OCI-LY7 (cell line): ENCODE results near the gene RIN3. TPM values are rescaled to one million over a fixed set of nuclear protein-coding genes. Genes with fewer than 3 reads are reported as not detected.

Experiments used
- BruUV-seq: library from RNA; stranded (reverse); fragments of 400-500 nt; replicated peaks from 2 replicates; lab custom pipeline; 2021; lab: Mats Ljungman, UMichigan
- CTCF ChIA-PET: fragments of 300-600 bp; sonication (Branson Sonifier 250); formaldehyde crosslinking; loops from one replicate; lab custom pipeline; 2022; ENCODE audit warnings: antibody characterized with exemption; ENCODE audit not compliant: unreplicated experiment; lab: Charles Lee
- POLR2A ChIA-PET: fragments of 300-600 bp; sonication (Branson Sonifier 250); formaldehyde crosslinking; loops from one replicate; lab custom pipeline; 2022; ENCODE audit warnings: antibody characterized with exemption; lab: Charles Lee
- DNase-seq: peaks from one replicate; pipeline ENCODE4 v3.0.0-alpha.2; 2015; ENCODE audit warnings: low spot score
- H2AFZ ChIP-seq: fragments of 200-600 bp; sonication (generic), shearing (Covaris generic); 2 replicates; pipeline ENCODE4 v1.6.1; 2014; ENCODE audit warnings: mild to moderate bottlenecking, antibody characterized with exemption, low read length, moderate library complexity
- H3K27ac ChIP-seq: fragments of 200-600 bp; sonication (generic); 2 replicates; pipeline ENCODE4 v1.5.1; 2014; ENCODE audit warnings: mixed run types, low read depth, mild to moderate bottlenecking, moderate library complexity, low read length, inconsistent platforms; ENCODE audit not compliant: poor library complexity, severe bottlenecking
- H3K36me3 ChIP-seq: fragments of 200-600 bp; sonication (generic); 2 replicates; pipeline ENCODE4 v1.6.1; 2014; ENCODE audit warnings: mild to moderate bottlenecking, antibody characterized with exemption, low read length, moderate library complexity, mixed read lengths; ENCODE audit not compliant: insufficient read depth
- H3K4me1 ChIP-seq: fragments of 200-600 bp; sonication (generic); 2 replicates; pipeline ENCODE4 v1.5.1; 2014; ENCODE audit warnings: mild to moderate bottlenecking, low read length; ENCODE audit not compliant: insufficient read depth, poor library complexity, severe bottlenecking
- H3K4me2 ChIP-seq: fragments of 200-600 bp; sonication (generic); 2 replicates; pipeline ENCODE4 v1.6.1; 2014; ENCODE audit warnings: mild to moderate bottlenecking, low read length
- H3K4me3 ChIP-seq: fragments of 200-600 bp; sonication (generic); 2 replicates; pipeline ENCODE4 v1.5.1; 2014; ENCODE audit warnings: mild to moderate bottlenecking, low read depth, low read length; ENCODE audit not compliant: poor library complexity, severe bottlenecking
- H3K79me2 ChIP-seq: fragments of 200-600 bp; sonication (generic); 2 replicates; pipeline ENCODE4 v1.6.1; 2016; ENCODE audit warnings: low read depth, mild to moderate bottlenecking, low read length, moderate library complexity, mixed read lengths; ENCODE audit not compliant: insufficient read depth
- H3K9me2 ChIP-seq: fragments of 200-600 bp; sonication (generic); 2 replicates; pipeline ENCODE4 v1.6.1; 2016; ENCODE audit warnings: mild to moderate bottlenecking, low read length, mixed read lengths; ENCODE audit not compliant: insufficient read depth
- H3K9me3 ChIP-seq: fragments of 200-600 bp; sonication (generic); 2 replicates; pipeline ENCODE4 v1.6.1; 2014; ENCODE audit warnings: mild to moderate bottlenecking, mixed run types, low read length, mixed read lengths
- H4K20me1 ChIP-seq: fragments of 200-600 bp; sonication (generic); 2 replicates; pipeline ENCODE4 v1.6.1; 2014; ENCODE audit warnings: mild to moderate bottlenecking, antibody characterized with exemption, low read length, moderate library complexity, mixed read lengths; ENCODE audit not compliant: insufficient read depth
- CTCF ChIP-seq: fragments of 200-600 bp; sonication (generic); conservative IDR thresholded peaks from 2 replicates; pipeline ENCODE4 v1.5.1; 2014; ENCODE audit warnings: mild to moderate bottlenecking, antibody characterized with exemption, low read length, moderate library complexity, mixed read lengths
- EZH2phosphoT487 ChIP-seq: fragments of 200-600 bp; sonication (generic); IDR thresholded peaks from 2 replicates; pipeline ENCODE4 v1.6.1; 2018; ENCODE audit warnings: low read depth, borderline replicate concordance, mild to moderate bottlenecking, mixed run types, antibody characterized with exemption, low read length, moderate library complexity, mixed read lengths
- intact Hi-C: fragments of 100-400 bp; cut with micrococcal nuclease; formaldehyde crosslinking; loops from one replicate; pipeline ENCODE4 v1.10.0; 2022; ENCODE audit not compliant: unreplicated experiment
- total RNA-seq, 2 experiments: library from RNA; depleted of rRNA in 1 of 2; stranded (reverse); fragments of >200 nt in 1 of 2; shearing (Covaris generic) in 1 of 2; gene quantifications; 2 replicates each; pipeline ENCODE4 v1.2.3, GENCODE V29; 2014 to 2022

Gene RIN3
- total RNA-seq, 2 experiments from 2014 or later: not detected

GRCh38 chr14:92641306-92641705 is 127.7 kb downstream of the RIN3 start:
- Histone ChIP-seq H3K79me2 (no peaks in the 10 kb centered on the region), H3K4me3 (no peak overlapping the region), H4K20me1 (no peaks in the 10 kb centered on the region), H3K4me1 (no peaks in the 10 kb centered on the region), H3K9me2 (no peaks in the 10 kb centered on the region), H3K36me3 (no peaks in the 10 kb centered on the region), H3K9me3 (no peaks in the 10 kb centered on the region), H2AFZ (no peak overlapping the region), H3K27ac (no peak overlapping the region), H3K4me2 (no peak overlapping the region)
- intact Hi-C loops: no loop called here
- ChIA-PET POLR2A (no interaction called here), CTCF (no interaction called here)
- DNase-seq: no peak
- BruUV-seq: no TSS peak
- TF ChIP-seq CTCF (no peak), EZH2phosphoT487 (no peak)

GRCh38 chr14:92644171-92644969 is 130.8 kb downstream of the RIN3 start:
- H3K79me2 ChIP-seq: no peaks in the 10 kb centered on the region
- DNase-seq: no peak
- intact Hi-C loops: no loop called here
- H3K36me3 ChIP-seq: no peaks in the 10 kb centered on the region
- no peaks in the 10 kb centered on the region for H3K9me2 ChIP-seq
- H4K20me1 ChIP-seq: no peaks in the 10 kb centered on the region
- H3K27ac ChIP-seq: no peak overlapping the region
- ChIA-PET POLR2A (no interaction called here), CTCF (no interaction called here)
- no peaks in the 10 kb centered on the region for H3K9me3 ChIP-seq
- no peaks in the 10 kb centered on the region for H3K4me1 ChIP-seq
- BruUV-seq: no TSS peak
- H2AFZ ChIP-seq: no peak overlapping the region
- no peak overlapping the region for H3K4me3 ChIP-seq
- H3K4me2 ChIP-seq: no peak overlapping the region
- TF ChIP-seq CTCF (no peak), EZH2phosphoT487 (no peak)

- intact Hi-C loops: no loop called here
- Histone ChIP-seq H3K27ac (no peak overlapping the region), H4K20me1 (no peaks in the 10 kb centered on the region), H3K4me1 (no peaks in the 10 kb centered on the region), H3K36me3 (no peaks in the 10 kb centered on the region), H2AFZ (no peak overlapping the region), H3K4me2 (no peak overlapping the region), H3K9me3 (no peaks in the 10 kb centered on the region), H3K4me3 (no peak overlapping the region), H3K9me2 (no peaks in the 10 kb centered on the region), H3K79me2 (no peaks in the 10 kb centered on the region)
- CTCF ChIA-PET: no interaction called here
- no TSS peak for BruUV-seq
- TF ChIP-seq EZH2phosphoT487 (no peak), CTCF (no peak)
- DNase-seq: no peak
- POLR2A ChIA-PET: no interaction called here
These were observed 131.5 kb downstream of the RIN3 start for GRCh38 chr14:92644970-92645515.
